Liver (tissue), 9 donors: Measurements from ENCODE around the gene NLGN1. TPM values are rescaled to one million over a fixed set of nuclear protein-coding genes. Genes with fewer than 3 reads are reported as not detected.

Source experiments
- DNase-seq: peaks from one replicate; pipeline ENCODE4 v3.0.0-alpha.2; 2017; ENCODE audit warnings: low spot score
- H3K27ac ChIP-seq, 2 donors: one replicate each; pipeline ENCODE4 v1.7.0; 2013; ENCODE audit warnings: inconsistent platforms in 2 of 2, low read length in 2 of 2, control low read depth in 1 of 2, low read depth in 1 of 2, mild to moderate bottlenecking in 1 of 2
- H3K27me3 ChIP-seq, 4 donors: one replicate each; pipeline versions ENCODE4 v1.6.1 to v1.7.0; 2013; ENCODE audit warnings: low read length in 3 of 4, inconsistent platforms in 1 of 4, mild to moderate bottlenecking in 1 of 4, moderate library complexity in 1 of 4; ENCODE audit not compliant: control insufficient read depth in 4 of 4, insufficient read depth in 4 of 4
- H3K36me3 ChIP-seq, 4 donors: one replicate each; pipeline versions ENCODE4 v1.6.1 to v1.7.0; 2013; ENCODE audit warnings: low read length in 3 of 4, mild to moderate bottlenecking in 3 of 4, low read depth in 1 of 4, moderate library complexity in 1 of 4; ENCODE audit not compliant: control insufficient read depth in 4 of 4, insufficient read depth in 3 of 4
- H3K4me1 ChIP-seq, 4 donors: one replicate each; pipeline versions ENCODE4 v1.6.1 to v1.7.0; 2013; ENCODE audit warnings: low read length in 3 of 4, mild to moderate bottlenecking in 3 of 4, moderate library complexity in 1 of 4; ENCODE audit not compliant: control insufficient read depth in 4 of 4, insufficient read depth in 4 of 4
- H3K4me3 ChIP-seq, 3 donors: one replicate each; pipeline versions ENCODE4 v1.6.1 to v1.7.0; 2013; ENCODE audit warnings: low read length in 3 of 3, control low read depth in 1 of 3, low read depth in 1 of 3, mild to moderate bottlenecking in 1 of 3
- H3K9ac ChIP-seq, 2 donors: one replicate each; pipeline ENCODE4 v1.7.0; 2013; ENCODE audit warnings: low read length in 2 of 2, mild to moderate bottlenecking in 2 of 2, moderate library complexity in 2 of 2, control low read depth in 1 of 2, low read depth in 1 of 2
- H3K9me3 ChIP-seq, 4 donors: one replicate each; pipeline versions ENCODE4 v1.6.1 to v1.7.0; 2013; ENCODE audit warnings: low read length in 3 of 4; ENCODE audit not compliant: control insufficient read depth in 4 of 4
- EGR1 ChIP-seq, 2 donors: IDR thresholded peaks; 2 replicates each; pipeline ENCODE4 v1.6.1; 2016 to 2018; ENCODE audit warnings: antibody characterized with exemption in 2 of 2, low read depth in 2 of 2
- FOXA1 ChIP-seq: IDR thresholded peaks from 2 replicates; pipeline ENCODE4 v1.6.1; 2016; ENCODE audit warnings: antibody characterized with exemption
- FOXA2 ChIP-seq: IDR thresholded peaks from 2 replicates; pipeline ENCODE4 v1.6.1; 2016; ENCODE audit warnings: antibody characterized with exemption
- GABPA ChIP-seq, 2 donors: IDR thresholded peaks in 1 of 2; conservative IDR thresholded peaks in 1 of 2; 2 replicates each; pipeline ENCODE4 v1.6.1; 2016; ENCODE audit warnings: antibody characterized with exemption in 2 of 2, mild to moderate bottlenecking in 1 of 2, moderate library complexity in 1 of 2
- HNF4A ChIP-seq, 2 donors: conservative IDR thresholded peaks; 2 replicates each; pipeline ENCODE4 v1.6.1; 2016; ENCODE audit warnings: antibody characterized with exemption in 2 of 2, mild to moderate bottlenecking in 2 of 2
- HNF4G ChIP-seq: IDR thresholded peaks from 2 replicates; pipeline ENCODE4 v1.6.1; 2016; ENCODE audit warnings: antibody characterized with exemption
- JUND ChIP-seq, 2 donors: IDR thresholded peaks; 2 replicates each; pipeline ENCODE4 v1.6.1; 2016; ENCODE audit warnings: antibody characterized with exemption in 2 of 2
- NR2F2 ChIP-seq: IDR thresholded peaks from 2 replicates; pipeline ENCODE4 v1.6.1; 2016; ENCODE audit warnings: antibody characterized with exemption
- RAD21 ChIP-seq, 2 donors: IDR thresholded peaks; 2 replicates each; pipeline ENCODE4 v1.6.1; 2016; ENCODE audit warnings: antibody characterized with exemption in 2 of 2, mild to moderate bottlenecking in 2 of 2
- RXRA ChIP-seq, 2 donors: IDR thresholded peaks; 2 replicates each; pipeline ENCODE4 v1.6.1; 2017 to 2018; ENCODE audit warnings: antibody characterized with exemption in 2 of 2, mild to moderate bottlenecking in 1 of 2
- SP1 ChIP-seq: IDR thresholded peaks from 2 replicates; pipeline ENCODE4 v1.6.1; 2018; ENCODE audit warnings: antibody characterized with exemption, mild to moderate bottlenecking
- TAF1 ChIP-seq: conservative IDR thresholded peaks from 2 replicates; pipeline ENCODE4 v1.6.1; 2016; ENCODE audit warnings: antibody characterized with exemption, mild to moderate bottlenecking
- YY1 ChIP-seq: IDR thresholded peaks from 2 replicates; pipeline ENCODE4 v1.6.1; 2016; ENCODE audit warnings: antibody characterized with exemption, mild to moderate bottlenecking
- WGBS: extraction: QIAGEN DNeasy Blood & Tissue Kit; methylation state at CpG from one replicate; pipeline ENCODE4 v1.1.7; 2013; 5-methylcytosine and 5-hydroxymethylcytosine counted together
- polyA plus RNA-seq, 2 donors: library from polyadenylated mRNA; stranded (reverse) in 1 of 2; unstranded in 1 of 2; fragments of 200-250 nt in 1 of 2; fragments of >200 nt in 1 of 2; fragmentation: Nextera tagmentation in 1 of 2; extraction: Ambion mirVana in 1 of 2; gene quantifications; one replicate each; pipeline versions ENCODE4 v1.2.1 to v1.2.3, GENCODE V29; 2013 to 2015
- total RNA-seq, 2 donors: library from RNA; depleted of rRNA; stranded (reverse); fragments of >200 nt; gene quantifications; one replicate each; pipeline ENCODE4 v1.2.3, GENCODE V29; 2014
- TF ChIP-seq, protein P1 (sequence below): IDR thresholded peaks from 2 replicates; pipeline ENCODE4 v1.6.1; 2016; ENCODE audit warnings: antibody characterized with exemption
- TF ChIP-seq, protein P2 (sequence below): fragments of 150-350 bp; IDR thresholded peaks from 2 replicates; pipeline ENCODE4 v1.5.1; 2017; ENCODE audit warnings: improper control_type of control experiment, low read depth, low read length; ENCODE audit not compliant: missing input control
- TF ChIP-seq, protein P3 (sequence below): IDR thresholded peaks from 2 replicates; pipeline ENCODE4 v1.6.1; 2016; ENCODE audit warnings: antibody characterized with exemption, mild to moderate bottlenecking
- TF ChIP-seq, protein P4 (sequence below): IDR thresholded peaks from 2 replicates; pipeline ENCODE4 v1.6.1; 2016; ENCODE audit warnings: antibody characterized with exemption
- donor health status: healthy.
- donor health status: healthy.
- donor health status: healthy.
- donor health status: healthy.
- donor health status: healthy.

The NLGN1 gene
- total and polyA plus RNA-seq, 4 donors, result 0.02 to 0.67 (median 0.37) TPM; not detected in 1

DNA sequence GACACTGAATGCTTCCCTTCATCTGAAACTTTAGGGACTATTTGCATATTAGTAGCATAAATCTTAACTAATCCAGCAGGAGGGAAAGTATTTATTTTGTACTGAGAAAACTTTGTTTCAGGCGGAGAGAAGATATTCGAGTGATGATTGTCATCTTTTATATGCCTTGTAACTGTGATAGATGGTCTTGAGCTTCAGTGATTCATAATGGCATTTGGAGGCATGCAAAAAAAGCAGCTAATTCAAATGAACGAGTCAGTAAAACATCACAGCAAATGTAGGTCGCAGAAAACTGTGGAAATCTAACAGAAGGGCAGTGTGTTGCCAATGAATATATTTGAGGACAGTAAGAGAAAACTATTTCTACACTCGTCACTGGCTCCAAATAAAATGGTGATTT is 817.9 kb downstream of the NLGN1 start:
- H3K9me3 ChIP-seq, result no peaks in the 10 kb centered on the region
- TF ChIP-seq FOXA1, result no peak
- TF ChIP-seq FOXA2, result no peak
- no peak for TF ChIP-seq YY1
- no peak for TF ChIP-seq NR2F2
- TF ChIP-seq HNF4A (conservative IDR thresholded peaks at IDR 0.05), result no peak
- TF ChIP-seq, protein P1, sequence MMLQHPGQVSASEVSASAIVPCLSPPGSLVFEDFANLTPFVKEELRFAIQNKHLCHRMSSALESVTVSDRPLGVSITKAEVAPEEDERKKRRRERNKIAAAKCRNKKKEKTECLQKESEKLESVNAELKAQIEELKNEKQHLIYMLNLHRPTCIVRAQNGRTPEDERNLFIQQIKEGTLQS, result no peak
- TF ChIP-seq, protein P2, sequence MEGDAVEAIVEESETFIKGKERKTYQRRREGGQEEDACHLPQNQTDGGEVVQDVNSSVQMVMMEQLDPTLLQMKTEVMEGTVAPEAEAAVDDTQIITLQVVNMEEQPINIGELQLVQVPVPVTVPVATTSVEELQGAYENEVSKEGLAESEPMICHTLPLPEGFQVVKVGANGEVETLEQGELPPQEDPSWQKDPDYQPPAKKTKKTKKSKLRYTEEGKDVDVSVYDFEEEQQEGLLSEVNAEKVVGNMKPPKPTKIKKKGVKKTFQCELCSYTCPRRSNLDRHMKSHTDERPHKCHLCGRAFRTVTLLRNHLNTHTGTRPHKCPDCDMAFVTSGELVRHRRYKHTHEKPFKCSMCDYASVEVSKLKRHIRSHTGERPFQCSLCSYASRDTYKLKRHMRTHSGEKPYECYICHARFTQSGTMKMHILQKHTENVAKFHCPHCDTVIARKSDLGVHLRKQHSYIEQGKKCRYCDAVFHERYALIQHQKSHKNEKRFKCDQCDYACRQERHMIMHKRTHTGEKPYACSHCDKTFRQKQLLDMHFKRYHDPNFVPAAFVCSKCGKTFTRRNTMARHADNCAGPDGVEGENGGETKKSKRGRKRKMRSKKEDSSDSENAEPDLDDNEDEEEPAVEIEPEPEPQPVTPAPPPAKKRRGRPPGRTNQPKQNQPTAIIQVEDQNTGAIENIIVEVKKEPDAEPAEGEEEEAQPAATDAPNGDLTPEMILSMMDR, result no peak
- TF ChIP-seq, protein P3, sequence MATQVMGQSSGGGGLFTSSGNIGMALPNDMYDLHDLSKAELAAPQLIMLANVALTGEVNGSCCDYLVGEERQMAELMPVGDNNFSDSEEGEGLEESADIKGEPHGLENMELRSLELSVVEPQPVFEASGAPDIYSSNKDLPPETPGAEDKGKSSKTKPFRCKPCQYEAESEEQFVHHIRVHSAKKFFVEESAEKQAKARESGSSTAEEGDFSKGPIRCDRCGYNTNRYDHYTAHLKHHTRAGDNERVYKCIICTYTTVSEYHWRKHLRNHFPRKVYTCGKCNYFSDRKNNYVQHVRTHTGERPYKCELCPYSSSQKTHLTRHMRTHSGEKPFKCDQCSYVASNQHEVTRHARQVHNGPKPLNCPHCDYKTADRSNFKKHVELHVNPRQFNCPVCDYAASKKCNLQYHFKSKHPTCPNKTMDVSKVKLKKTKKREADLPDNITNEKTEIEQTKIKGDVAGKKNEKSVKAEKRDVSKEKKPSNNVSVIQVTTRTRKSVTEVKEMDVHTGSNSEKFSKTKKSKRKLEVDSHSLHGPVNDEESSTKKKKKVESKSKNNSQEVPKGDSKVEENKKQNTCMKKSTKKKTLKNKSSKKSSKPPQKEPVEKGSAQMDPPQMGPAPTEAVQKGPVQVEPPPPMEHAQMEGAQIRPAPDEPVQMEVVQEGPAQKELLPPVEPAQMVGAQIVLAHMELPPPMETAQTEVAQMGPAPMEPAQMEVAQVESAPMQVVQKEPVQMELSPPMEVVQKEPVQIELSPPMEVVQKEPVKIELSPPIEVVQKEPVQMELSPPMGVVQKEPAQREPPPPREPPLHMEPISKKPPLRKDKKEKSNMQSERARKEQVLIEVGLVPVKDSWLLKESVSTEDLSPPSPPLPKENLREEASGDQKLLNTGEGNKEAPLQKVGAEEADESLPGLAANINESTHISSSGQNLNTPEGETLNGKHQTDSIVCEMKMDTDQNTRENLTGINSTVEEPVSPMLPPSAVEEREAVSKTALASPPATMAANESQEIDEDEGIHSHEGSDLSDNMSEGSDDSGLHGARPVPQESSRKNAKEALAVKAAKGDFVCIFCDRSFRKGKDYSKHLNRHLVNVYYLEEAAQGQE, result no peak
- TF ChIP-seq JUND (IDR thresholded peaks at IDR 0.05), result no peak
- TF ChIP-seq TAF1, result no peak
- no peak for TF ChIP-seq SP1
- no peak for TF ChIP-seq HNF4G
- no peak for TF ChIP-seq GABPA (IDR thresholded peaks at IDR 0.05 in 1 of 2, conservative IDR thresholded peaks at IDR 0.05 in 1 of 2)
- no peak for TF ChIP-seq RXRA (IDR thresholded peaks at IDR 0.05)
- TF ChIP-seq, protein P4, sequence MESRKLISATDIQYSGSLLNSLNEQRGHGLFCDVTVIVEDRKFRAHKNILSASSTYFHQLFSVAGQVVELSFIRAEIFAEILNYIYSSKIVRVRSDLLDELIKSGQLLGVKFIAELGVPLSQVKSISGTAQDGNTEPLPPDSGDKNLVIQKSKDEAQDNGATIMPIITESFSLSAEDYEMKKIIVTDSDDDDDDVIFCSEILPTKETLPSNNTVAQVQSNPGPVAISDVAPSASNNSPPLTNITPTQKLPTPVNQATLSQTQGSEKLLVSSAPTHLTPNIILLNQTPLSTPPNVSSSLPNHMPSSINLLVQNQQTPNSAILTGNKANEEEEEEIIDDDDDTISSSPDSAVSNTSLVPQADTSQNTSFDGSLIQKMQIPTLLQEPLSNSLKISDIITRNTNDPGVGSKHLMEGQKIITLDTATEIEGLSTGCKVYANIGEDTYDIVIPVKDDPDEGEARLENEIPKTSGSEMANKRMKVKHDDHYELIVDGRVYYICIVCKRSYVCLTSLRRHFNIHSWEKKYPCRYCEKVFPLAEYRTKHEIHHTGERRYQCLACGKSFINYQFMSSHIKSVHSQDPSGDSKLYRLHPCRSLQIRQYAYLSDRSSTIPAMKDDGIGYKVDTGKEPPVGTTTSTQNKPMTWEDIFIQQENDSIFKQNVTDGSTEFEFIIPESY, result no peak
- no peak for TF ChIP-seq EGR1 (IDR thresholded peaks at IDR 0.05; ENCODE audit: low read depth in 2 of 2)
- no peak for TF ChIP-seq RAD21 (IDR thresholded peaks at IDR 0.05)
- H3K4me1 ChIP-seq, result no peaks in the 10 kb centered on the region
- 81% methylated on average over 5 of the region's 5 CpGs for WGBS
- no peak overlapping the region for H3K9ac ChIP-seq
- H3K27me3 ChIP-seq, result no peaks in the 10 kb centered on the region
- no peak overlapping the region for H3K4me3 ChIP-seq
- no peak for DNase-seq
- no peaks in the 10 kb centered on the region for H3K36me3 ChIP-seq
- H3K27ac ChIP-seq, result no peak overlapping the region

DNA sequence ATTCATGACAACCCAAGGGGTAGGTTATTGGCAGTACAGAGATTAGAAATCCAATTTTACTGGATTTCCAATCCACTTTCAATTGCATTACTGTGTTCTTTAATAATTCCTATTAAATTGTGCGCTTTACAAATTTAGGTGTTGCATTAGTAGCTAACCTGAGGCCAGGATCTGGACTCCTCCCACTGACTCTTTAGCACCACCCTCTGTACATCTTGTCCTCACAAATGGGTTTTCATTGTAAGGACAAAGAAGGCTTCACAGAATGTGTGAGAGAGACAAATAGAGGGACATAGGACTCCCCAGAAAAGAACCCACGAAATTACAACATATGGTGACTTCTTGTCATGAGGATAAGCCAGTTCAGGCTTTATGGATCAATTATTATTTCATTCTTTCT is 818.5 kb downstream of the NLGN1 start:
- no peak for DNase-seq
- no peaks in the 10 kb centered on the region for H3K36me3 ChIP-seq
- H3K9me3 ChIP-seq, result no peaks in the 10 kb centered on the region
- TF ChIP-seq, protein P4, result no peak
- TF ChIP-seq HNF4A (conservative IDR thresholded peaks at IDR 0.05) (no peak), FOXA1 (no peak)
- H3K27ac ChIP-seq, result no peak overlapping the region
- no peaks in the 10 kb centered on the region for H3K27me3 ChIP-seq
- no peak overlapping the region for H3K4me3 ChIP-seq
- no peak overlapping the region for H3K9ac ChIP-seq
- 77% methylated on average over 2 of the region's 2 CpGs for WGBS
- no peaks in the 10 kb centered on the region for H3K4me1 ChIP-seq
